OCI-LY7 (cell line): Measurements from ENCODE around the gene FAXC.

Source experiments
- EZH2phosphoT487 ChIP-seq: fragments of 200-600 bp; sonication (generic); IDR thresholded peaks from 2 replicates; pipeline ENCODE4 v1.6.1; 2018; ENCODE audit warnings: low read depth, borderline replicate concordance, mild to moderate bottlenecking, mixed run types, antibody characterized with exemption, low read length, moderate library complexity, mixed read lengths
- TF ChIP-seq, protein P1 (sequence below): fragments of 200-600 bp; sonication (generic); conservative IDR thresholded peaks from 2 replicates; pipeline ENCODE4 v1.5.1; 2014; ENCODE audit warnings: mild to moderate bottlenecking, antibody characterized with exemption, low read length, moderate library complexity, mixed read lengths

DNA sequence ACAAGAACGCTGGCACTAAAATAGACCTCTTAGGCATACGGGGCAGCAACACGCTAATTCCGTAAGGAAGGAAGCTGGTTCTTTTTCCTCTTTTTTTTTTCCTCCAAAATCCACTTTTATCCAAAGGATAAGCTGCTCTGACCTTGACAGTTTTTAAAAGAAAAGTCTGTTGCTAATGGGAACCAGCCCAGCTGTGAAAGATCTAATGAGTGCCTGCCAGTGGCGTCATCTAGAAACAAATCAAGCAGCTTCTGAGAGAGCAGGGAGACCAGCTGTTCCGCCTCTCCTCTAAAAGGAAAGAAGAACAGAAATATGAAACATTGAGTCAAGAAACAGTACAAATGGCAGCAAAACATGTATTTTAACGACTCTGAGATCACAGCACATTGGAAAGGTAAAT lies 78.6 kb downstream of the FAXC start:
- TF ChIP-seq, protein P1, sequence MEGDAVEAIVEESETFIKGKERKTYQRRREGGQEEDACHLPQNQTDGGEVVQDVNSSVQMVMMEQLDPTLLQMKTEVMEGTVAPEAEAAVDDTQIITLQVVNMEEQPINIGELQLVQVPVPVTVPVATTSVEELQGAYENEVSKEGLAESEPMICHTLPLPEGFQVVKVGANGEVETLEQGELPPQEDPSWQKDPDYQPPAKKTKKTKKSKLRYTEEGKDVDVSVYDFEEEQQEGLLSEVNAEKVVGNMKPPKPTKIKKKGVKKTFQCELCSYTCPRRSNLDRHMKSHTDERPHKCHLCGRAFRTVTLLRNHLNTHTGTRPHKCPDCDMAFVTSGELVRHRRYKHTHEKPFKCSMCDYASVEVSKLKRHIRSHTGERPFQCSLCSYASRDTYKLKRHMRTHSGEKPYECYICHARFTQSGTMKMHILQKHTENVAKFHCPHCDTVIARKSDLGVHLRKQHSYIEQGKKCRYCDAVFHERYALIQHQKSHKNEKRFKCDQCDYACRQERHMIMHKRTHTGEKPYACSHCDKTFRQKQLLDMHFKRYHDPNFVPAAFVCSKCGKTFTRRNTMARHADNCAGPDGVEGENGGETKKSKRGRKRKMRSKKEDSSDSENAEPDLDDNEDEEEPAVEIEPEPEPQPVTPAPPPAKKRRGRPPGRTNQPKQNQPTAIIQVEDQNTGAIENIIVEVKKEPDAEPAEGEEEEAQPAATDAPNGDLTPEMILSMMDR = no peak
- no peak for TF ChIP-seq EZH2phosphoT487
